OCI-LY3 (cell line): ENCODE results near the gene NUBPL.

Source experiments
- H2AFZ ChIP-seq: fragments of 200-600, 300-600 bp; shearing (Covaris generic); 2 replicates; pipeline ENCODE4 v1.6.0; 2014; ENCODE audit warnings: antibody characterized with exemption, low read depth, low read length
- H3K27ac ChIP-seq: fragments of 200-600, 300-600 bp; sonication (generic); 2 replicates; pipeline ENCODE4 v1.5.1; 2014; ENCODE audit warnings: mild to moderate bottlenecking, low read length, moderate library complexity, mixed read lengths
- H3K27me3 ChIP-seq: fragments of 200-600, 300-600 bp; sonication (generic); 2 replicates; pipeline ENCODE4 v1.6.1; 2014; ENCODE audit warnings: low read depth, low read length, mixed read lengths
- H3K36me3 ChIP-seq: fragments of 200-600, 300-600 bp; sonication (generic); replicated peaks from 2 replicates; pipeline ENCODE3; 2014; ENCODE audit warnings: low read depth, low read length, mixed read lengths
- H3K4me1 ChIP-seq: fragments of 300-600, 200-600 bp; sonication (generic); 2 replicates; pipeline ENCODE4 v1.6.1; 2014; ENCODE audit warnings: low read length, mixed read lengths
- H3K4me2 ChIP-seq: fragments of 200-600, 300-600 bp; sonication (generic); 2 replicates; pipeline ENCODE4 v1.6.1; 2014; ENCODE audit warnings: low read length, mixed read lengths
- H3K4me3 ChIP-seq: fragments of 300-600, 200-600 bp; sonication (generic); 2 replicates; pipeline ENCODE4 v1.5.1; 2014; ENCODE audit warnings: antibody characterized with exemption, mild to moderate bottlenecking, low read length, moderate library complexity
- H3K79me2 ChIP-seq: fragments of 300-600, 200-600 bp; shearing (Covaris generic); 2 replicates; pipeline ENCODE4 v1.6.1; 2014; ENCODE audit warnings: mild to moderate bottlenecking, low read length, mixed read lengths
- H3K9ac ChIP-seq: fragments of 300-600, 200-600 bp; shearing (Covaris generic); 2 replicates; pipeline ENCODE4 v1.6.0; 2014; ENCODE audit warnings: mild to moderate bottlenecking, low read length, moderate library complexity
- H3K9me3 ChIP-seq: fragments of 200-600, 300-600 bp; shearing (Covaris generic); 2 replicates; pipeline ENCODE4 v1.6.1; 2014; ENCODE audit warnings: low read length, mixed read lengths; ENCODE audit not compliant: insufficient read depth
- H4K20me1 ChIP-seq: fragments of 200-600, 300-600 bp; sonication (generic); 2 replicates; pipeline ENCODE4 v1.6.1; 2016; ENCODE audit warnings: low read length, mixed read lengths; ENCODE audit not compliant: insufficient read depth
- EZH2phosphoT487 ChIP-seq: fragments of 200-600 bp; shearing (Covaris generic); IDR thresholded peaks from 2 replicates; pipeline ENCODE4 v1.6.1; 2018; ENCODE audit warnings: antibody characterized with exemption, mixed run types, low read depth
- TF ChIP-seq, protein P1 (sequence below): fragments of 200-600, 300-600 bp; sonication (generic); IDR thresholded peaks from 2 replicates; pipeline ENCODE4 v1.5.1; 2014; ENCODE audit warnings: antibody characterized with exemption, low read length, low read depth

The NUBPL gene

DNA sequence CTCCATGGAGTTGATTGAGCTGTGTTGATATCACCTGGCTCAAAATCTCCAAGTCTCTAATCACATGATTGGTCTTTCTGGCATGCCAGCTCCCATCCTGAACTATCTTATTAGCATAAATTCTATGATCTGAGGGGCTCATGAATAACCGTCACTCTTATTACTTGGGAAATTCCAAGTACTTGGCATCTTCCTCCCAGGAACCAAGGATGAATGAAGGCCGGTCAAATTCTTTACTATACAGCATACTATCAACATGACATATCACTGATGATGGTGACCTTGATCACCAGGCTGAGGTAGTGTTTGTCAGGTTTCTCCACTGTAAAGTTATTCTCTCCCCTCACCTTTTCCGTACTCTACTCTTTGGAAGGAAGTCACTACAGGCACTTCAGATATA is 16.4 kb upstream of the NUBPL start:
- Histone ChIP-seq H3K27me3 (no peaks in the 10 kb centered on the region), H3K9me3 (no peaks in the 10 kb centered on the region), H2AFZ (no peak overlapping the region), H3K4me2 (no peak overlapping the region), H3K9ac (no peak overlapping the region), H3K27ac (no peak overlapping the region), H3K79me2 (no peaks in the 10 kb centered on the region), H4K20me1 (no peaks in the 10 kb centered on the region), H3K4me1 (no peaks in the 10 kb centered on the region), H3K4me3 (no peak overlapping the region), H3K36me3 (no peaks in the 10 kb centered on the region)
- TF ChIP-seq, protein P1, sequence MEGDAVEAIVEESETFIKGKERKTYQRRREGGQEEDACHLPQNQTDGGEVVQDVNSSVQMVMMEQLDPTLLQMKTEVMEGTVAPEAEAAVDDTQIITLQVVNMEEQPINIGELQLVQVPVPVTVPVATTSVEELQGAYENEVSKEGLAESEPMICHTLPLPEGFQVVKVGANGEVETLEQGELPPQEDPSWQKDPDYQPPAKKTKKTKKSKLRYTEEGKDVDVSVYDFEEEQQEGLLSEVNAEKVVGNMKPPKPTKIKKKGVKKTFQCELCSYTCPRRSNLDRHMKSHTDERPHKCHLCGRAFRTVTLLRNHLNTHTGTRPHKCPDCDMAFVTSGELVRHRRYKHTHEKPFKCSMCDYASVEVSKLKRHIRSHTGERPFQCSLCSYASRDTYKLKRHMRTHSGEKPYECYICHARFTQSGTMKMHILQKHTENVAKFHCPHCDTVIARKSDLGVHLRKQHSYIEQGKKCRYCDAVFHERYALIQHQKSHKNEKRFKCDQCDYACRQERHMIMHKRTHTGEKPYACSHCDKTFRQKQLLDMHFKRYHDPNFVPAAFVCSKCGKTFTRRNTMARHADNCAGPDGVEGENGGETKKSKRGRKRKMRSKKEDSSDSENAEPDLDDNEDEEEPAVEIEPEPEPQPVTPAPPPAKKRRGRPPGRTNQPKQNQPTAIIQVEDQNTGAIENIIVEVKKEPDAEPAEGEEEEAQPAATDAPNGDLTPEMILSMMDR, result no peak
- TF ChIP-seq EZH2phosphoT487, result no peak

DNA sequence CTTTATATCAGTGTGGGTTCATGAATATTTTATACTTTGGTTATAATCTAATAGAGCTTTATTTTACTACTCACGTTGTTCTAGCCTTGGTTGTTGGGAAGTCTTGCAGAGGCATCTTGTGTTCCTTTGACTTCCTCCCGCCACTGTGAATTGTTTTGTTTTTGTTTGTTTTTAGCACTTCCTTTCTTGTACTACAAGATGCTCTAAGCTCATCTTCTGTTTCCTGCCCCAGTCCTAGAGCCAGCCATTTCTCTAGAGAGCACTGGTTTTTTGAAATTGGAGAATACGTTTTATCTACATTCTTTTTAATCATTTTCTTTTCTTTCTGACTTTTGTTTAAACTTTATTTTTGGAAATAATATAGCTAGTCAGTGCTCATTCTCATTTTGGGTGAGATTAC is 15.9 kb upstream of the NUBPL start:
- no peaks in the 10 kb centered on the region for H3K36me3 ChIP-seq
- H3K9me3 ChIP-seq, result no peaks in the 10 kb centered on the region
- no peak overlapping the region for H3K27ac ChIP-seq
- H3K79me2 ChIP-seq, result no peaks in the 10 kb centered on the region
- H3K9ac ChIP-seq, result no peak overlapping the region
- H2AFZ ChIP-seq, result no peak overlapping the region
- no peak for TF ChIP-seq EZH2phosphoT487
- TF ChIP-seq, protein P1, result no peak
- no peak overlapping the region for H3K4me3 ChIP-seq
- no peaks in the 10 kb centered on the region for H3K4me1 ChIP-seq
- H4K20me1 ChIP-seq, result no peaks in the 10 kb centered on the region
- H3K4me2 ChIP-seq, result no peak overlapping the region
- no peaks in the 10 kb centered on the region for H3K27me3 ChIP-seq

DNA sequence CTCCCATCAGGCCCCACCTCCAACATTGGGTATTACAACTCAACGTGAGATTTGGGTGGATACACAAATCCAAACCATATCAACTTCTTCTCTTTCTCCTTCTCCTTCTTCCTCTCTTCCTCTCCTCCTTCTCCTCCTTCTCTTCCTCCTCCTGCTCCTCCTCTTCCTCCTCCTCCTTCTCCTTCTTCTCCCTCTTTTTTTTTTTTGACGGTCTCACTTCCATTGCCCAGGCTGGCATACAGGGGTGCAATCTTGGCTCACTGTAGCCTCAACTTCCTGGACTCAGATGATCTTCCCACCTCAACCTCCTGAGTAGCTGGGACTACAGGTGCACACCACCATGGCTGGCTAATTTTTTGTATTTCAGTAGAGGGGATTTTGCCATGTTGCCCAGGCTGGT is 11.4 kb upstream of the NUBPL start:
- no peaks in the 10 kb centered on the region for H3K36me3 ChIP-seq
- H3K27ac ChIP-seq, result no peak overlapping the region

DNA sequence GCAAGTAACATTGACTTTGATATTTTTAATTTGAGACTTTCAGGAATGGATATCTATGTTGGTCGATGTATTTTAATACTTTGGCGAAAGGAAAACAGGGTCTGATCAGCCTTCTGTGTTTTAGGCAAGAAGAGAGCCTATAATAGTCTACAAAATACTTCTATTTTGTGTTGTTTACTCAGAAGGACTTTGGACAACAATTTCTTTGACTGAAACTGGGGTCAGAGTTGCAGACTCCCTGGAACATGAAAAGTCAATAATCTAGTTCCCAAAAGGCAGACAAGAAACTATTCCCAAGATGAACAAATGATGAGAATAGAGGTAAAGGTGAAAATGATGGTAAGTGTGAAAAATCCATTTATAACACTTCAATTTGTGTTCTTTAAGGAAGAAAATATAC is 10.6 kb upstream of the NUBPL start:
- no peaks in the 10 kb centered on the region for H3K79me2 ChIP-seq
- H3K4me2 ChIP-seq, result no peak overlapping the region
- peaks cover 11% of the 10 kb centered on the region; the same call in 1 of the 2 replicates for H3K27me3 ChIP-seq
- H3K4me1 ChIP-seq, result no peaks in the 10 kb centered on the region
- H3K27ac ChIP-seq, result no peak overlapping the region
- H4K20me1 ChIP-seq, result no peaks in the 10 kb centered on the region
- H2AFZ ChIP-seq, result no peak overlapping the region
- TF ChIP-seq EZH2phosphoT487, result no peak
- TF ChIP-seq, protein P1, result no peak
- H3K9me3 ChIP-seq, result no peaks in the 10 kb centered on the region
- no peaks in the 10 kb centered on the region for H3K36me3 ChIP-seq
- H3K4me3 ChIP-seq, result no peak overlapping the region
- H3K9ac ChIP-seq, result no peak overlapping the region

More for the DNA sequence above, 11.4 kb upstream of the NUBPL start:
- H3K4me3 ChIP-seq, result no peak overlapping the region
- no peaks in the 10 kb centered on the region for H3K4me1 ChIP-seq
- no peak for TF ChIP-seq EZH2phosphoT487
- TF ChIP-seq, protein P1, result no peak
- H3K27me3 ChIP-seq, result peaks cover 11% of the 10 kb centered on the region; the same call in 1 of the 2 replicates
- no peaks in the 10 kb centered on the region for H3K79me2 ChIP-seq
- H3K9ac ChIP-seq, result no peak overlapping the region
- no peaks in the 10 kb centered on the region for H3K9me3 ChIP-seq
- H4K20me1 ChIP-seq, result no peaks in the 10 kb centered on the region
- H2AFZ ChIP-seq, result no peak overlapping the region
- H3K4me2 ChIP-seq, result no peak overlapping the region
